Chondrocyte (in vitro differentiated cells): ENCODE results near the gene TMEM53. TPM values are rescaled to one million over a fixed set of nuclear protein-coding genes. Genes with fewer than 3 reads are reported as not detected.

ENCODE experiments used
- DNase-seq: peaks from one replicate; pipeline ENCODE4 v3.0.0; 2021; ENCODE audit warnings: mixed read lengths, low spot score
- H3K27ac Mint-ChIP-seq: one replicate; pipeline ENCODE4 v1.8.0; 2021; ENCODE audit warnings: mild to moderate bottlenecking, moderate library complexity, mixed read lengths; ENCODE audit not compliant: unreplicated experiment
- H3K27me3 Mint-ChIP-seq: 2 replicates; pipeline ENCODE4 v1.8.0; 2021; ENCODE audit warnings: low read depth, mixed read lengths
- H3K36me3 Mint-ChIP-seq: 2 replicates; pipeline ENCODE4 v1.8.0; 2021; ENCODE audit warnings: low read depth, mixed read lengths
- H3K4me1 Mint-ChIP-seq: 2 replicates; pipeline ENCODE4 v1.8.0; 2021; ENCODE audit warnings: low read depth, mild to moderate bottlenecking, mixed read lengths
- H3K4me3 Mint-ChIP-seq: one replicate; pipeline ENCODE4 v1.8.0; 2021; ENCODE audit warnings: mild to moderate bottlenecking, moderate library complexity, mixed read lengths; ENCODE audit not compliant: unreplicated experiment
- H3K9me3 Mint-ChIP-seq: 2 replicates; pipeline ENCODE4 v1.8.0; 2021; ENCODE audit warnings: low read depth, mixed read lengths
- CTCF ChIP-seq: fragments of 200-600 bp; sonication (generic); IDR thresholded peaks from 2 replicates; pipeline ENCODE4 v1.5.0; 2021; ENCODE audit warnings: antibody characterized with exemption, mild to moderate bottlenecking, moderate library complexity
- total RNA-seq: library from RNA; stranded (reverse); gene quantifications from 3 replicates; pipeline ENCODE4 v1.2.1, GENCODE V29; 2021

TMEM53 gene
- total RNA-seq, 1 donor from 2014 or later, result 5.8 TPM

- Mint-ChIP-seq H3K4me1 (peaks cover 2% of the 10 kb centered on the region), H3K27me3 (peaks cover 12% of the 10 kb centered on the region), H3K4me3 (no peak overlapping the region), H3K36me3 (no peaks in the 10 kb centered on the region), H3K27ac (no peak overlapping the region), H3K9me3 (no peaks in the 10 kb centered on the region)
- TF ChIP-seq CTCF, result peak; percentile 94
- DNase-seq, result no peak
Observed at GRCh38 chr1:44714944-44715571, 40.8 kb upstream of the TMEM53 start.

GRCh38 chr1:44714532-44714931 lies 40.3 kb upstream of the TMEM53 start:
- Mint-ChIP-seq H3K27ac (no peak overlapping the region), H3K36me3 (no peaks in the 10 kb centered on the region), H3K4me3 (no peak overlapping the region), H3K4me1 (peaks cover 2% of the 10 kb centered on the region), H3K27me3 (peaks cover 12% of the 10 kb centered on the region), H3K9me3 (no peaks in the 10 kb centered on the region)
- no peak for DNase-seq
- no peak for TF ChIP-seq CTCF

GRCh38 chr1:44713321-44713781 lies 39.1 kb upstream of the TMEM53 start:
- H3K36me3 Mint-ChIP-seq, result no peaks in the 10 kb centered on the region
- H3K9me3 Mint-ChIP-seq, result no peaks in the 10 kb centered on the region
- no peak for TF ChIP-seq CTCF
- H3K27ac Mint-ChIP-seq, result no peak overlapping the region
- no peak for DNase-seq
- H3K4me1 Mint-ChIP-seq, result peaks cover 2% of the 10 kb centered on the region
- peaks cover 12% of the 10 kb centered on the region for H3K27me3 Mint-ChIP-seq
- H3K4me3 Mint-ChIP-seq, result no peak overlapping the region

- Mint-ChIP-seq H3K9me3 (no peaks in the 10 kb centered on the region), H3K4me1 (peaks cover 14% of the 10 kb centered on the region), H3K4me3 (peak overlapping the region; percentile 40), H3K36me3 (no peaks in the 10 kb centered on the region), H3K27ac (no peak overlapping the region), H3K27me3 (peaks cover 4% of the 10 kb centered on the region)
- peak; percentile 79 for TF ChIP-seq CTCF
- no peak for DNase-seq
Observed at GRCh38 chr1:44707959-44708831, 33.9 kb upstream of the TMEM53 start.

GRCh38 chr1:44707112-44707881 lies 33.0 kb upstream of the TMEM53 start:
- H3K4me1 Mint-ChIP-seq, result peaks cover 14% of the 10 kb centered on the region
- H3K36me3 Mint-ChIP-seq, result no peaks in the 10 kb centered on the region
- TF ChIP-seq CTCF, result no peak
- H3K27me3 Mint-ChIP-seq, result peaks cover 4% of the 10 kb centered on the region
- no peaks in the 10 kb centered on the region for H3K9me3 Mint-ChIP-seq
- no peak overlapping the region for H3K4me3 Mint-ChIP-seq
- no peak for DNase-seq
- H3K27ac Mint-ChIP-seq, result peak overlapping the region; percentile 71
